H9 (cell line): ENCODE data around the gene WIPF1. TPM values are rescaled to one million over a fixed set of nuclear protein-coding genes. Genes with fewer than 3 reads are reported as not detected.

Experiments used
- DNase-seq: peaks from one replicate; pipeline ENCODE4 v3.0.0-alpha.2; 2017
- H2AFZ ChIP-seq: one replicate; pipeline ENCODE4 v1.6.1; 2013; ENCODE audit warnings: mild to moderate bottlenecking, low read length, control low read depth, moderate library complexity
- H2AK5ac ChIP-seq: 2 replicates; pipeline ENCODE4 v1.6.1; 2013; ENCODE audit warnings: low read length, control low read depth, mixed read lengths; ENCODE audit not compliant: insufficient read length
- H2BK120ac ChIP-seq: one replicate; pipeline ENCODE4 v1.6.1; 2013; ENCODE audit warnings: low read depth, mild to moderate bottlenecking, low read length, control low read depth, inconsistent platforms; ENCODE audit not compliant: poor library complexity, severe bottlenecking
- H2BK12ac ChIP-seq: 2 replicates; pipeline ENCODE4 v1.6.1; 2013; ENCODE audit warnings: low read length, control low read depth, mixed read lengths, low read depth; ENCODE audit not compliant: insufficient read length
- H2BK15ac ChIP-seq: 2 replicates; pipeline ENCODE4 v1.6.1; 2013; ENCODE audit warnings: low read depth, low read length, control low read depth
- H2BK20ac ChIP-seq: one replicate; pipeline ENCODE4 v1.6.1; 2013; ENCODE audit warnings: low read depth, mild to moderate bottlenecking, low read length, control low read depth, inconsistent platforms; ENCODE audit not compliant: poor library complexity, severe bottlenecking
- H2BK5ac ChIP-seq: 2 replicates; pipeline ENCODE4 v1.6.1; 2013; ENCODE audit warnings: low read length, control low read depth, mixed read lengths; ENCODE audit not compliant: insufficient read length
- H3K14ac ChIP-seq: 2 replicates; pipeline ENCODE4 v1.6.1; 2013; ENCODE audit warnings: low read length, control low read depth; ENCODE audit not compliant: insufficient read depth
- H3K18ac ChIP-seq: 2 replicates; pipeline ENCODE4 v1.6.1; 2013; ENCODE audit warnings: low read depth, mild to moderate bottlenecking, mixed read lengths, low read length, control low read depth; ENCODE audit not compliant: insufficient read length
- H3K23ac ChIP-seq: 2 replicates; pipeline ENCODE4 v1.6.1; 2013; ENCODE audit warnings: low read length, control low read depth, mixed read lengths, low read depth; ENCODE audit not compliant: insufficient read length
- H3K23me2 ChIP-seq: 2 replicates; pipeline ENCODE4 v1.6.1; 2013; ENCODE audit warnings: low read depth, mild to moderate bottlenecking, mixed read lengths, low read length, control low read depth; ENCODE audit not compliant: insufficient read length, poor library complexity, severe bottlenecking
- H3K27ac ChIP-seq: 2 replicates; pipeline ENCODE4 v1.5.1; 2013; ENCODE audit warnings: low read length, control low read depth, mixed read lengths, low read depth; ENCODE audit not compliant: insufficient read length
- H3K27me3 ChIP-seq: 2 replicates; pipeline ENCODE4 v1.6.1; 2013; ENCODE audit warnings: low read length, control low read depth, inconsistent platforms; ENCODE audit not compliant: insufficient read depth
- H3K4ac ChIP-seq: 2 replicates; pipeline ENCODE4 v1.6.1; 2013; ENCODE audit warnings: low read depth, mild to moderate bottlenecking, control low read depth, inconsistent platforms, low read length, moderate library complexity
- H3K4me1 ChIP-seq: 2 replicates; pipeline ENCODE4 v1.6.1; 2013; ENCODE audit warnings: low read length, control low read depth, inconsistent platforms; ENCODE audit not compliant: insufficient read depth
- H3K4me2 ChIP-seq: 2 replicates; pipeline ENCODE4 v1.6.1; 2013; ENCODE audit warnings: low read length, control low read depth, mixed read lengths; ENCODE audit not compliant: insufficient read length, insufficient read depth
- H3K56ac ChIP-seq: 2 replicates; pipeline ENCODE4 v1.6.1; 2013; ENCODE audit warnings: low read depth, mild to moderate bottlenecking, mixed read lengths, low read length, control low read depth; ENCODE audit not compliant: insufficient read length
- H3K79me1 ChIP-seq: 2 replicates; pipeline ENCODE4 v1.6.1; 2013; ENCODE audit warnings: low read depth, mild to moderate bottlenecking, moderate library complexity, low read length, control low read depth, inconsistent platforms; ENCODE audit not compliant: insufficient read depth, poor library complexity, severe bottlenecking
- H3K79me2 ChIP-seq: 2 replicates; pipeline ENCODE4 v1.6.1; 2013; ENCODE audit warnings: low read length, control low read depth, inconsistent platforms; ENCODE audit not compliant: insufficient read depth
- H3K9ac ChIP-seq: 2 replicates; pipeline ENCODE4 v1.6.1; 2013; ENCODE audit warnings: low read length, control low read depth, mixed read lengths; ENCODE audit not compliant: insufficient read length; ENCODE audit errors: extremely low read depth
- H3K9me3 ChIP-seq: one replicate; pipeline ENCODE4 v1.6.1; 2013; ENCODE audit warnings: low read depth, low read length, inconsistent platforms; ENCODE audit not compliant: control insufficient read depth
- H3T11ph ChIP-seq: one replicate; pipeline ENCODE4 v1.6.1; 2013; ENCODE audit warnings: mild to moderate bottlenecking, low read length, control low read depth, inconsistent platforms
- H4K20me1 ChIP-seq: one replicate; pipeline ENCODE4 v1.6.1; 2013; ENCODE audit not compliant: control insufficient read depth, insufficient read length, insufficient read depth
- H4K5ac ChIP-seq: 2 replicates; pipeline ENCODE4 v1.6.1; 2013; ENCODE audit warnings: low read depth, mild to moderate bottlenecking, mixed read lengths, low read length, control low read depth; ENCODE audit not compliant: insufficient read length
- H4K8ac ChIP-seq: replicated peaks from 2 replicates; pipeline ENCODE4 v1.6.1; 2013; ENCODE audit warnings: low read length, control low read depth, mixed read lengths, low read depth; ENCODE audit not compliant: insufficient read length
- H4K91ac ChIP-seq: 2 replicates; pipeline ENCODE4 v1.6.1; 2013; ENCODE audit warnings: low read depth, mild to moderate bottlenecking, moderate library complexity, mixed read lengths, low read length, control low read depth; ENCODE audit not compliant: insufficient read length
- H3K27ac Mint-ChIP-seq, 3 experiments: 2 replicates in 2 of 3; 3 replicates in 1 of 3; pipeline ENCODE4 v1.8.0; 2020 to 2021; ENCODE audit warnings: mixed read lengths in 3 of 3, mild to moderate bottlenecking in 1 of 3, moderate library complexity in 1 of 3
- H3K27me3 Mint-ChIP-seq: 2 replicates; pipeline ENCODE4 v1.8.0; 2021; ENCODE audit warnings: low read depth, mild to moderate bottlenecking, moderate library complexity, mixed read lengths
- H3K36me3 Mint-ChIP-seq, 3 experiments: 2 replicates in 2 of 3; 3 replicates in 1 of 3; pipeline ENCODE4 v1.8.0; 2020 to 2021; ENCODE audit warnings: low read depth in 3 of 3, mixed read lengths in 3 of 3; ENCODE audit not compliant: insufficient read depth in 1 of 3
- H3K4me1 Mint-ChIP-seq, 2 experiments: 2 replicates each; pipeline ENCODE4 v1.8.0; 2020; ENCODE audit warnings: mixed read lengths in 2 of 2
- H3K4me3 Mint-ChIP-seq, 2 experiments: 2 replicates in 1 of 2; 3 replicates in 1 of 2; pipeline ENCODE4 v1.8.0; 2020 to 2021; ENCODE audit warnings: mild to moderate bottlenecking in 2 of 2, mixed read lengths in 2 of 2, moderate library complexity in 1 of 2
- H3K9me3 Mint-ChIP-seq, 2 experiments: 2 replicates in 1 of 2; 3 replicates in 1 of 2; pipeline ENCODE4 v1.8.0; 2020; ENCODE audit warnings: mild to moderate bottlenecking in 2 of 2, mixed read lengths in 2 of 2, moderate library complexity in 1 of 2
- WGBS: extraction: QIAGEN DNeasy Blood & Tissue Kit; methylation state at CpG from one replicate; pipeline ENCODE4 v1.1.7; 2013; ENCODE audit warnings: missing lambda C conversion rate, low lambda C conversion rate, mixed read lengths; ENCODE audit not compliant: insufficient read length; ENCODE audit errors: extremely low coverage; 5-methylcytosine and 5-hydroxymethylcytosine counted together
- total RNA-seq: library from RNA; stranded (reverse); gene quantifications from 2 replicates; pipeline ENCODE4 v1.2.1, GENCODE V29; 2021
- TF ChIP-seq, protein P1 (sequence below): fragments of 200-600 bp; sonication (generic); conservative IDR thresholded peaks from 3 replicates; pipeline ENCODE4 v1.8.0; 2021; ENCODE audit warnings: antibody characterized with exemption, mild to moderate bottlenecking

WIPF1 gene
- total RNA-seq, 1 experiment from 2014 or later, result 5.1 TPM

DNA sequence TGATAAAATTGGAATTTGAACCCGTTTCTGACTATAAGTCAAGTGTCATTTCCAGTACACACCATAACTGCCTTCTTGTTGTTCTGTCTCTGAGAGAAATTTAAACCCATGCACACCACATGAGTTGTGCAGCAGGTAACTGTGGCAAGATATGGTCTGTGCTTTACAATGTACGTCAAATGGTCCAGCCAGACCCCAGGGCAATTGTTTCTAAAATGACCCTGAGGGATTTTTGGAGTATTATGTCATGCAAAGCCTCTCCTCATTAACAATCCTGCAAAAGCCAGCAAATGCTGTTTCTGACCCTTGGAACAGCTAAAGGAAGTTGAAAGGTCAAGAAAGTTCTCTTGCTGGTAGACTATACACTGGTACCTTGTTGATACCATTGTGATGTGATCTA is 47.7 kb upstream of the WIPF1 start:
- H3K4me3 Mint-ChIP-seq, result no peak overlapping the region
- Histone ChIP-seq H2BK20ac (no peak overlapping the region), H3K27me3 (no peaks in the 10 kb centered on the region), H2AFZ (no peak overlapping the region), H2AK5ac (no peak overlapping the region), H3K79me2 (no peaks in the 10 kb centered on the region), H3K4ac (no peak overlapping the region), H4K91ac (no peak overlapping the region), H3K4me1 (no peaks in the 10 kb centered on the region), H3K14ac (no peak overlapping the region), H2BK15ac (no peak overlapping the region), H3K56ac (no peak overlapping the region), H2BK120ac (no peak overlapping the region), H3K9ac (no peak overlapping the region), H4K8ac (no peak overlapping the region), H3K23ac (no peak overlapping the region), H2BK5ac (no peak overlapping the region), H3K4me2 (no peak overlapping the region), H3K79me1 (no peaks in the 10 kb centered on the region), H3K18ac (no peak overlapping the region), H3K9me3 (peaks cover 5% of the 10 kb centered on the region), H4K20me1 (no peaks in the 10 kb centered on the region), H3K27ac (no peak overlapping the region), H2BK12ac (no peak overlapping the region), H4K5ac (no peak overlapping the region), H3T11ph (no peak overlapping the region), H3K23me2 (no peaks in the 10 kb centered on the region)
- TF ChIP-seq, protein P1, sequence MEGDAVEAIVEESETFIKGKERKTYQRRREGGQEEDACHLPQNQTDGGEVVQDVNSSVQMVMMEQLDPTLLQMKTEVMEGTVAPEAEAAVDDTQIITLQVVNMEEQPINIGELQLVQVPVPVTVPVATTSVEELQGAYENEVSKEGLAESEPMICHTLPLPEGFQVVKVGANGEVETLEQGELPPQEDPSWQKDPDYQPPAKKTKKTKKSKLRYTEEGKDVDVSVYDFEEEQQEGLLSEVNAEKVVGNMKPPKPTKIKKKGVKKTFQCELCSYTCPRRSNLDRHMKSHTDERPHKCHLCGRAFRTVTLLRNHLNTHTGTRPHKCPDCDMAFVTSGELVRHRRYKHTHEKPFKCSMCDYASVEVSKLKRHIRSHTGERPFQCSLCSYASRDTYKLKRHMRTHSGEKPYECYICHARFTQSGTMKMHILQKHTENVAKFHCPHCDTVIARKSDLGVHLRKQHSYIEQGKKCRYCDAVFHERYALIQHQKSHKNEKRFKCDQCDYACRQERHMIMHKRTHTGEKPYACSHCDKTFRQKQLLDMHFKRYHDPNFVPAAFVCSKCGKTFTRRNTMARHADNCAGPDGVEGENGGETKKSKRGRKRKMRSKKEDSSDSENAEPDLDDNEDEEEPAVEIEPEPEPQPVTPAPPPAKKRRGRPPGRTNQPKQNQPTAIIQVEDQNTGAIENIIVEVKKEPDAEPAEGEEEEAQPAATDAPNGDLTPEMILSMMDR, result no peak
- H3K27ac Mint-ChIP-seq, result no peak overlapping the region
- no peaks in the 10 kb centered on the region; the same call in 1 of the 2 replicates for H3K27me3 Mint-ChIP-seq
- WGBS, result no CpG with 5 or more reads among the region's 2 CpGs
- H3K36me3 Mint-ChIP-seq, result peaks cover 3 to 11% (median 3%) of the 10 kb centered on the region in 3 experiments; a peak in 5 of 7 replicates
- H3K9me3 Mint-ChIP-seq, result peaks cover 4 to 20% of the 10 kb centered on the region in 2 experiments
- no peak for DNase-seq
- H3K4me1 Mint-ChIP-seq, result peaks cover 0 to 4% of the 10 kb centered on the region in 2 experiments; a peak in 2 of 4 replicates
